Mucosa of descending colon (tissue), 3 donors: ENCODE results near the gene HPSE2. TPM values are rescaled to one million over a fixed set of nuclear protein-coding genes. Genes with fewer than 3 reads are reported as not detected.

Experiments
- ATAC-seq: fragments of 200-7000 bp; cut with Tn5 transposase; one replicate; pipeline ENCODE4 v1.9.1; 2020; ENCODE audit warnings: mild to moderate bottlenecking, moderate library complexity
- DNase-seq, 3 donors: peaks; one replicate each; pipeline ENCODE4 v3.0.0-alpha.2; 2020
- H3K36me3 ChIP-seq: fragments of 200-600 bp; one replicate; pipeline ENCODE4 v1.8.0; 2021; ENCODE audit warnings: low read depth, mild to moderate bottlenecking
- H3K4me1 ChIP-seq: fragments of 200-600 bp; one replicate; pipeline ENCODE4 v1.8.0; 2021; ENCODE audit warnings: low read depth, mild to moderate bottlenecking
- H3K4me3 ChIP-seq: fragments of 200-600 bp; one replicate; pipeline ENCODE4 v1.8.0; 2021; ENCODE audit warnings: mild to moderate bottlenecking
- H3K9me3 ChIP-seq: fragments of 200-600 bp; one replicate; pipeline ENCODE4 v1.8.0; 2021; ENCODE audit warnings: mild to moderate bottlenecking
- intact Hi-C, 2 donors: fragments of 100-400 bp; cut with DNase I in 1 of 2; cut with micrococcal nuclease in 1 of 2; formaldehyde crosslinking; loops; one replicate each; pipeline versions ENCODE4 v1.11.0 to v1.11.1; 2022; cut with DNase I, micrococcal nuclease
- total RNA-seq, 3 donors: library from RNA; stranded (reverse); fragmentation: NEBNext Ultra II Directional in 2 of 3; extraction: Animal tissue kit (Norgen Biotek cat#: 25700) in 2 of 3; gene quantifications; one replicate each; pipeline versions ENCODE4 v1.2.1 to v1.2.4, GENCODE V29; 2021 to 2023
- TF ChIP-seq, protein P1 (sequence below): fragments of 200-600 bp; IDR thresholded peaks from one replicate; pipeline ENCODE4 v1.8.0; 2022; ENCODE audit warnings: antibody characterized with exemption, mild to moderate bottlenecking
- donor health status: DM: no; HTN: no; CAD: no; lungs with moderate emphysema.
- donor health status: DM: no; HTN: no; CAD: no.
- donor health status: DM: no; HTN: yes; CAD: no.

Gene HPSE2
- total RNA-seq, 3 donors from 2014 or later, result 1.3 to 3.7 (median 2.4) TPM

GRCh38 chr10:98861962-98862361 lies 373.7 kb downstream of the HPSE2 start:
- TF ChIP-seq, protein P1, sequence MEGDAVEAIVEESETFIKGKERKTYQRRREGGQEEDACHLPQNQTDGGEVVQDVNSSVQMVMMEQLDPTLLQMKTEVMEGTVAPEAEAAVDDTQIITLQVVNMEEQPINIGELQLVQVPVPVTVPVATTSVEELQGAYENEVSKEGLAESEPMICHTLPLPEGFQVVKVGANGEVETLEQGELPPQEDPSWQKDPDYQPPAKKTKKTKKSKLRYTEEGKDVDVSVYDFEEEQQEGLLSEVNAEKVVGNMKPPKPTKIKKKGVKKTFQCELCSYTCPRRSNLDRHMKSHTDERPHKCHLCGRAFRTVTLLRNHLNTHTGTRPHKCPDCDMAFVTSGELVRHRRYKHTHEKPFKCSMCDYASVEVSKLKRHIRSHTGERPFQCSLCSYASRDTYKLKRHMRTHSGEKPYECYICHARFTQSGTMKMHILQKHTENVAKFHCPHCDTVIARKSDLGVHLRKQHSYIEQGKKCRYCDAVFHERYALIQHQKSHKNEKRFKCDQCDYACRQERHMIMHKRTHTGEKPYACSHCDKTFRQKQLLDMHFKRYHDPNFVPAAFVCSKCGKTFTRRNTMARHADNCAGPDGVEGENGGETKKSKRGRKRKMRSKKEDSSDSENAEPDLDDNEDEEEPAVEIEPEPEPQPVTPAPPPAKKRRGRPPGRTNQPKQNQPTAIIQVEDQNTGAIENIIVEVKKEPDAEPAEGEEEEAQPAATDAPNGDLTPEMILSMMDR, result no peak
- ATAC-seq (no peak), DNase-seq (no peak)
- Histone ChIP-seq H3K9me3 (no peaks in the 10 kb centered on the region), H3K4me1 (no peaks in the 10 kb centered on the region), H3K36me3 (no peaks in the 10 kb centered on the region), H3K4me3 (no peak overlapping the region)
- intact Hi-C loops, result no loop called here

DNA sequence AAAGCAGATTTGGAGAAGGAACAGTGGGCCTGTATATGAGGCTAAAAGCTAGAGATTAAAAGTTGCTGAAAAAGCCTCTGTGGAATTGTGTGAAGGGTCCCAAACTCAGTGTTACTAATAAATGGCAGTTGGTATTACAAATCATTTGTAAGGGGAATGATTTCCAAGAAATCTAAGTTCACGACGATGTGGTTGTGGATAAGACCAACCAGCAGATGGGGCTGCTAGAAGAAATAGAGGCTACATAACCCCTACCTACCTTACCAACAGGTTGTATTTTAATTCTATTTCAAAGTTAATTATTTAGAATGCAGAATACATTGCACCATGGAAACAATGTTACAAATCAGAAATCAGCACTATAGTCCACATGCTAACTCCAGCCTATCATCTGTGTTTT lies 377.1 kb downstream of the HPSE2 start:
- Histone ChIP-seq H3K4me1 (no peaks in the 10 kb centered on the region), H3K9me3 (no peaks in the 10 kb centered on the region), H3K36me3 (no peaks in the 10 kb centered on the region), H3K4me3 (no peak overlapping the region)
- intact Hi-C loops, result no loop called here
- DNase-seq (no peak), ATAC-seq (no peak)
- TF ChIP-seq, protein P1, result no peak

GRCh38 chr10:98855403-98856189 lies 380.1 kb downstream of the HPSE2 start:
- no peaks in the 10 kb centered on the region for H3K4me1 ChIP-seq
- TF ChIP-seq, protein P1, result no peak
- H3K9me3 ChIP-seq, result no peaks in the 10 kb centered on the region
- intact Hi-C loops, result no loop called here
- ATAC-seq, result peak; percentile 47
- no peak overlapping the region for H3K4me3 ChIP-seq
- no peak for DNase-seq
- no peaks in the 10 kb centered on the region for H3K36me3 ChIP-seq

DNA sequence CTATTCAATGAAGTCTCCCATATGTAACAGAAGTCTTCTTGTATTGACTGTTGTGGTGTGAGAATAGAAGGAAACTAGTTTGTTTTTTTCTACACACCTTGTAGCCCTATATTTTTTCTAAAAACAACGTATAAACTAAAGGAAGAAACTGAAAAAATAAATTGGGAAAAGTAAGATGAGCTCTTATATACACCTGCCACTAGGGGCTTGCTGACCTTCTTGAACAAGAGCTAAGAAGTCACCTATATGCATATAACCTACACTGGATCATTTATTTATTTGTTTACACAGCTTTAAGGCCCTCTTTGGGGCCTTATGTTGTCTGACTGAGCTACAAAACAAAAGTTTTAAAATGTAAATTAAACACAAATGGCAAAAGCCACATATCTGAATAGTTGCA lies 383.0 kb downstream of the HPSE2 start:
- no peak overlapping the region for H3K4me3 ChIP-seq
- ATAC-seq (no peak), DNase-seq (no peak)
- H3K9me3 ChIP-seq, result no peaks in the 10 kb centered on the region
- no peaks in the 10 kb centered on the region for H3K4me1 ChIP-seq
- TF ChIP-seq, protein P1, result no peak
- H3K36me3 ChIP-seq, result no peaks in the 10 kb centered on the region
- intact Hi-C loops, result no loop called here

GRCh38 chr10:98848361-98848760 lies 387.3 kb downstream of the HPSE2 start:
- ATAC-seq, result no peak

More at GRCh38 chr10:98848361-98848760, 387.3 kb downstream of the HPSE2 start:
- no peak for DNase-seq
- Histone ChIP-seq H3K9me3 (no peaks in the 10 kb centered on the region), H3K4me3 (no peak overlapping the region), H3K36me3 (no peaks in the 10 kb centered on the region), H3K4me1 (no peaks in the 10 kb centered on the region)
- intact Hi-C loops, result no loop called here
- TF ChIP-seq, protein P1, result no peak
